ENCODE measurements around the gene EZR.
A peak's percentile ranks its signal among the peaks of the same experiment; 100 is the strongest.

Gene EZR

GRCh38 chr6:158769234-158769770, 49.9 kb downstream of the EZR start:
- no peak; the same call in 1 of the 2 replicates for TF ChIP-seq POLR2A (IDR thresholded peaks at IDR 0.05; ENCODE audit: low read depth, low read length)
- FAIRE-seq, result no peak

GRCh38 chr6:158768436-158768835, 50.7 kb downstream of the EZR start:
- FAIRE-seq, result no peak
- DNase-seq (ENCODE audit: insufficient read length), result no peak
- TF ChIP-seq POLR2AphosphoS5 (IDR thresholded peaks at IDR 0.05; ENCODE audit: low read depth, low read length) (no peak), TAF1 (IDR thresholded peaks at IDR 0.05; ENCODE audit: borderline replicate concordance, low read depth, low read length) (no peak)

More at GRCh38 chr6:158769234-158769770, 49.9 kb downstream of the EZR start:
- DNase-seq (ENCODE audit: insufficient read length), result no peak

DNA sequence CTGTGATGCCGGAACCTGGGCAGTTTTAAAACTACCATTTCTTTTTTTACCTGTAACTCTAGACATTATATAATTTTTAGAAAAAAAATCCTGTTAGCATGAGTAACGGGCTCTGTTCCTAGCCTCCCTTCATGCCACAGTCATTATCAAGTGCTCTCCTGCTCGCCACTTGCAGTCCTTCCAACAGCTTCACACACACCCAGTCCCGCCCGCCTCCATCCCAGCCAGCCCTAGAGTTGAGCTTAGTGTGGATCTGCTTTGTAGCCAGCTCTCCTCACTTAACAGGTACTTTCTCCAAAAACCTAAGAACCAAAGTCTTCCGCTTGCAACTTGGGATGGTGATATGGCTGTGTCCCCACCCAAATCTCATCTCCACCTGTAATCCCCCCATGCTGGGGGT, 51.5 kb downstream of the EZR start:
- FAIRE-seq (no peak), DNase-seq (ENCODE audit: insufficient read length) (no peak)
- no peak for TF ChIP-seq POLR2A (IDR thresholded peaks at IDR 0.05; ENCODE audit: low read depth, low read length)
- TF ChIP-seq TAF1 (IDR thresholded peaks at IDR 0.05; ENCODE audit: borderline replicate concordance, low read depth, low read length), result no peak
- TF ChIP-seq POLR2AphosphoS5 (IDR thresholded peaks at IDR 0.05; ENCODE audit: low read depth, low read length), result no peak

- TF ChIP-seq POLR2AphosphoS5 (IDR thresholded peaks at IDR 0.05; ENCODE audit: low read depth, low read length) (no peak; the same call in 1 of the 2 replicates), POLR2A (IDR thresholded peaks at IDR 0.05; ENCODE audit: low read depth, low read length) (peak; percentile 54)
- DNase-seq (ENCODE audit: insufficient read length) (no peak), FAIRE-seq (no peak)
These were observed 52.3 kb downstream of the EZR start for GRCh38 chr6:158766621-158767455.

- DNase-seq (ENCODE audit: insufficient read length) (no peak), FAIRE-seq (no peak)
- TF ChIP-seq POLR2AphosphoS5 (IDR thresholded peaks at IDR 0.05; ENCODE audit: low read depth, low read length) (0 out of 2 replicates have a peak, but pooled peaks have one; percentile 33), TAF1 (IDR thresholded peaks at IDR 0.05; ENCODE audit: borderline replicate concordance, low read depth, low read length) (no peak), POLR2A (IDR thresholded peaks at IDR 0.05; ENCODE audit: low read depth, low read length) (no peak)
These were observed 53.6 kb downstream of the EZR start for GRCh38 chr6:158765499-158766068.

- no peak for TF ChIP-seq POLR2A (IDR thresholded peaks at IDR 0.05; ENCODE audit: low read depth, low read length)
- TF ChIP-seq POLR2AphosphoS5 (IDR thresholded peaks at IDR 0.05; ENCODE audit: low read depth, low read length), result peak; percentile 57
- FAIRE-seq, result no peak
- DNase-seq (ENCODE audit: insufficient read length), result no peak
These were observed 54.2 kb downstream of the EZR start for GRCh38 chr6:158764926-158765325.

DNA sequence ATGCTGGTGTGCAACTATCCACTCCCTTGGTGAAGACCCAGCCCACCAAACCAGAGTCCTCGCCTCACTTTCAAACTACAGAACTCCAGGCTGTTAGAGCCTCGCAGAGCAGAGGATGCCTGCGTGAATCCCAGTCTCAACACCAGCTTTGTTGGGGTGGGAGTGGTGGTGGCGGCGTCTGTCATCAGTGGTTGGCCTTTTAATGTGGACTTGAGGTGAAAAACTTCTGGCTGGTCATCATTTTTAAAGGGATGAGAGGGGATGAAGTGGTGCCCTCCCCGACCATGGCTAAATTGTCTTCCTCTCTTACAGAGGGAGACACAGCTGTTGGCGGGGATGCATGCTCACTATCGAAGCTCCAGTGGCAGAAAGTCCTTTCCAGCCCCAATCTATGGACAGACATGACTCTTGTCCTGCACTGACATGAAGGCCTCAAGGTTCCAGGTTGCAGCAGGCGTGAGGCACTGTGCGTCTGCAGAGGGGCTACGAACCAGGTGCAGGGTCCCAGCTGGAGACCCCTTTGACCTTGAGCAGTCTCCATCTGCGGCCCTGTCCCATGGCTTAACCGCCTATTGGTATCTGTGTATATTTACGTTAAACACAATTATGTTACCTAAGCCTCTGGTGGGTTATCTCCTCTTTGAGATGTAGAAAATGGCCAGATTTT, 54.9 kb downstream of the EZR start:
- DNase-seq (ENCODE audit: insufficient read length) (no peak), FAIRE-seq (no peak)
- no peak for TF ChIP-seq TAF1 (IDR thresholded peaks at IDR 0.05; ENCODE audit: borderline replicate concordance, low read depth, low read length)
- peak; percentile 73 for TF ChIP-seq POLR2AphosphoS5 (IDR thresholded peaks at IDR 0.05; ENCODE audit: low read depth, low read length)
- peak; percentile 13; the same call in 1 of the 2 replicates for TF ChIP-seq POLR2A (IDR thresholded peaks at IDR 0.05; ENCODE audit: low read depth, low read length)

DNA sequence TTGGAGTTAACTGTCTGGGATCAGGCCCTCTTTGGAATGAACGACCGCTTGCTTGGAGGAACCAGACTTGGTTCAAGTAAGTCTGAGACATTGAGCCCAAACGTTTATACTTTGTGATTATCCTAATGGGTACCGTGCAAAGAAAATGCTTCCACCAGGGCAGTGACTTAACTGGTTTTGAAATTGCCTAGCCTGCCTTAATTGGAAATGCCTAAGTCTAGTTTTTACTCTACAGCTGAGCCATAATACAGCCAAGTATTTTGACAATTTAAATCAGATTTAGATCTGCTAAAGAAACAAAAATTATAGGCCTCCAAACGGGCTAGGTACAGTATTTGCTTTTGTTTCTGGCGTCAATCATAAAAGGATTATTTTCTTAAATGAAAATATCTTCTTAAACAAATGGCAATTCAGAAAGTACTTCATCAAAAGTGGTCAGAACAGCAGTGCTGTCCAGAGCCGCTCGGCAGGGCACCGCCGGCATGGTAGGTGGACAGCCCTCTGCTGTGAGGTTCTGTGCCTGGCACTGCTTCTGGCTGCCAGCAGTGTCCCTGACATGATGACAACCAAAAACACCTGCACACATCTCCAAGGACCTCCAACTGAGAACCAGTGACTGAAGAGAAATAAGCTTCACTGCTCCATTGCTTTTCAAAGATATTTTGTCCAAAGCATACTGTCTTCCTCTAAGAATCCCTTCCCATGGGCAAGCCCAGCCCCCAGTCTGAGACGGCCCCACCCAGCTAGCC, 55.6 kb downstream of the EZR start:
- TF ChIP-seq POLR2AphosphoS5 (IDR thresholded peaks at IDR 0.05; ENCODE audit: low read depth, low read length), result no peak
- TF ChIP-seq POLR2A (IDR thresholded peaks at IDR 0.05; ENCODE audit: low read depth, low read length), result no peak; the same call in 1 of the 2 replicates
- no peak for TF ChIP-seq TAF1 (IDR thresholded peaks at IDR 0.05; ENCODE audit: borderline replicate concordance, low read depth, low read length)
- no peak for DNase-seq (ENCODE audit: insufficient read length)
- FAIRE-seq, result no peak

- no peak for DNase-seq (ENCODE audit: insufficient read length)
- TF ChIP-seq TAF1 (IDR thresholded peaks at IDR 0.05; ENCODE audit: borderline replicate concordance, low read depth, low read length) (no peak), POLR2A (IDR thresholded peaks at IDR 0.05; ENCODE audit: low read depth, low read length) (no peak), POLR2AphosphoS5 (IDR thresholded peaks at IDR 0.05; ENCODE audit: low read depth, low read length) (no peak)
- no peak for FAIRE-seq
These were observed 56.3 kb downstream of the EZR start for GRCh38 chr6:158762787-158763433.

DNA sequence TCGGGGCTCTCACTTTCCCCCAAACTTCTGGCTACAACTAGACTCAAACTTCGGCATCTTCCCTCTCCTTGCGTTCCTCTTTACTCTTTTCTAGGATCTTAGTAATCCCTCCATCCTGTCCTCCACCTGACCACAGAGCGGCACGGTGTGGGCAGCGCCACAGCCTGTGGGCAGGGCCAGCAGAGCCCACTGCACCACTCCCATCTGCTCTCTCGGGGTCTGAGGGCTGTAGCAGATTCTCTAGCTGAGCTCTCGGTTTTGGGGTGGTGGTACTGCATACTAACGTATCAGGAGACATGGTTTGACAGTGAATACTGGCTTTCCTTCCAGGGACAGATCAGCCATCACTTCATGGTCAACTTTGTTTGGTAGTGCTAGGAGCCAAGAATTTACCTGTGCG, 57.4 kb downstream of the EZR start:
- TF ChIP-seq POLR2AphosphoS5 (IDR thresholded peaks at IDR 0.05; ENCODE audit: low read depth, low read length) (no peak), TAF1 (IDR thresholded peaks at IDR 0.05; ENCODE audit: borderline replicate concordance, low read depth, low read length) (no peak), POLR2A (IDR thresholded peaks at IDR 0.05; ENCODE audit: low read depth, low read length) (no peak)
- DNase-seq (ENCODE audit: insufficient read length), result no peak
- FAIRE-seq, result no peak

Data from GM12892 (cell line).